Liver (tissue), 9 donors: ENCODE data around the gene LRRFIP1. TPM values are rescaled to one million over a fixed set of nuclear protein-coding genes. Genes with fewer than 3 reads are reported as not detected.

Source experiments
- DNase-seq: peaks from one replicate; pipeline ENCODE4 v3.0.0-alpha.2; 2017; ENCODE audit warnings: low spot score
- H3K27ac ChIP-seq, 2 donors: one replicate each; pipeline ENCODE4 v1.7.0; 2013; ENCODE audit warnings: inconsistent platforms in 2 of 2, low read length in 2 of 2, control low read depth in 1 of 2, low read depth in 1 of 2, mild to moderate bottlenecking in 1 of 2
- H3K27me3 ChIP-seq, 4 donors: one replicate each; pipeline versions ENCODE4 v1.6.1 to v1.7.0; 2013; ENCODE audit warnings: low read length in 3 of 4, inconsistent platforms in 1 of 4, mild to moderate bottlenecking in 1 of 4, moderate library complexity in 1 of 4; ENCODE audit not compliant: control insufficient read depth in 4 of 4, insufficient read depth in 4 of 4
- H3K36me3 ChIP-seq, 4 donors: one replicate each; pipeline versions ENCODE4 v1.6.1 to v1.7.0; 2013; ENCODE audit warnings: low read length in 3 of 4, mild to moderate bottlenecking in 3 of 4, low read depth in 1 of 4, moderate library complexity in 1 of 4; ENCODE audit not compliant: control insufficient read depth in 4 of 4, insufficient read depth in 3 of 4
- H3K4me1 ChIP-seq, 4 donors: one replicate each; pipeline versions ENCODE4 v1.6.1 to v1.7.0; 2013; ENCODE audit warnings: low read length in 3 of 4, mild to moderate bottlenecking in 3 of 4, moderate library complexity in 1 of 4; ENCODE audit not compliant: control insufficient read depth in 4 of 4, insufficient read depth in 4 of 4
- H3K4me3 ChIP-seq, 3 donors: one replicate each; pipeline versions ENCODE4 v1.6.1 to v1.7.0; 2013; ENCODE audit warnings: low read length in 3 of 3, control low read depth in 1 of 3, low read depth in 1 of 3, mild to moderate bottlenecking in 1 of 3
- H3K9ac ChIP-seq, 2 donors: one replicate each; pipeline ENCODE4 v1.7.0; 2013; ENCODE audit warnings: low read length in 2 of 2, mild to moderate bottlenecking in 2 of 2, moderate library complexity in 2 of 2, control low read depth in 1 of 2, low read depth in 1 of 2
- H3K9me3 ChIP-seq, 4 donors: one replicate each; pipeline versions ENCODE4 v1.6.1 to v1.7.0; 2013; ENCODE audit warnings: low read length in 3 of 4; ENCODE audit not compliant: control insufficient read depth in 4 of 4
- ATF3 ChIP-seq: IDR thresholded peaks from 2 replicates; pipeline ENCODE4 v1.6.1; 2016; ENCODE audit warnings: antibody characterized with exemption
- CTCF ChIP-seq: fragments of 150-350 bp; IDR thresholded peaks from 2 replicates; pipeline ENCODE4 v1.5.1; 2017; ENCODE audit warnings: improper control_type of control experiment, low read depth, low read length; ENCODE audit not compliant: missing input control
- EGR1 ChIP-seq, 2 donors: IDR thresholded peaks; 2 replicates each; pipeline ENCODE4 v1.6.1; 2016 to 2018; ENCODE audit warnings: antibody characterized with exemption in 2 of 2, low read depth in 2 of 2
- FOXA2 ChIP-seq: IDR thresholded peaks from 2 replicates; pipeline ENCODE4 v1.6.1; 2016; ENCODE audit warnings: antibody characterized with exemption
- GABPA ChIP-seq, 2 donors: IDR thresholded peaks in 1 of 2; conservative IDR thresholded peaks in 1 of 2; 2 replicates each; pipeline ENCODE4 v1.6.1; 2016; ENCODE audit warnings: antibody characterized with exemption in 2 of 2, mild to moderate bottlenecking in 1 of 2, moderate library complexity in 1 of 2
- HNF4A ChIP-seq, 2 donors: conservative IDR thresholded peaks; 2 replicates each; pipeline ENCODE4 v1.6.1; 2016; ENCODE audit warnings: antibody characterized with exemption in 2 of 2, mild to moderate bottlenecking in 2 of 2
- JUND ChIP-seq, 2 donors: IDR thresholded peaks; 2 replicates each; pipeline ENCODE4 v1.6.1; 2016; ENCODE audit warnings: antibody characterized with exemption in 2 of 2
- MAX ChIP-seq: IDR thresholded peaks from 2 replicates; pipeline ENCODE4 v1.6.1; 2016; ENCODE audit warnings: antibody characterized with exemption
- NR2F2 ChIP-seq: IDR thresholded peaks from 2 replicates; pipeline ENCODE4 v1.6.1; 2016; ENCODE audit warnings: antibody characterized with exemption
- RAD21 ChIP-seq, 2 donors: IDR thresholded peaks; 2 replicates each; pipeline ENCODE4 v1.6.1; 2016; ENCODE audit warnings: antibody characterized with exemption in 2 of 2, mild to moderate bottlenecking in 2 of 2
- REST ChIP-seq: IDR thresholded peaks from 2 replicates; pipeline ENCODE4 v1.6.1; 2016; ENCODE audit warnings: antibody characterized with exemption, mild to moderate bottlenecking
- RXRA ChIP-seq, 2 donors: IDR thresholded peaks; 2 replicates each; pipeline ENCODE4 v1.6.1; 2017 to 2018; ENCODE audit warnings: antibody characterized with exemption in 2 of 2, mild to moderate bottlenecking in 1 of 2
- SP1 ChIP-seq: IDR thresholded peaks from 2 replicates; pipeline ENCODE4 v1.6.1; 2018; ENCODE audit warnings: antibody characterized with exemption, mild to moderate bottlenecking
- TAF1 ChIP-seq: conservative IDR thresholded peaks from 2 replicates; pipeline ENCODE4 v1.6.1; 2016; ENCODE audit warnings: antibody characterized with exemption, mild to moderate bottlenecking
- YY1 ChIP-seq: IDR thresholded peaks from 2 replicates; pipeline ENCODE4 v1.6.1; 2016; ENCODE audit warnings: antibody characterized with exemption, mild to moderate bottlenecking
- ZBTB33 ChIP-seq: IDR thresholded peaks from 2 replicates; pipeline ENCODE4 v1.6.1; 2016; ENCODE audit warnings: antibody characterized with exemption
- WGBS: extraction: QIAGEN DNeasy Blood & Tissue Kit; methylation state at CpG from one replicate; pipeline ENCODE4 v1.1.7; 2013; 5-methylcytosine and 5-hydroxymethylcytosine counted together
- polyA plus RNA-seq, 2 donors: library from polyadenylated mRNA; stranded (reverse) in 1 of 2; unstranded in 1 of 2; fragments of 200-250 nt in 1 of 2; fragments of >200 nt in 1 of 2; fragmentation: Nextera tagmentation in 1 of 2; extraction: Ambion mirVana in 1 of 2; gene quantifications; one replicate each; pipeline versions ENCODE4 v1.2.1 to v1.2.3, GENCODE V29; 2013 to 2015
- total RNA-seq, 2 donors: library from RNA; depleted of rRNA; stranded (reverse); fragments of >200 nt; gene quantifications; one replicate each; pipeline ENCODE4 v1.2.3, GENCODE V29; 2014
- donor health status: healthy.
- donor health status: healthy.
- donor health status: healthy.
- donor health status: healthy.
- donor health status: healthy.

The LRRFIP1 gene
- total and polyA plus RNA-seq, 4 donors, result 13.3 to 56.1 (median 39.1) TPM

GRCh38 chr2:237597196-237598145, 29.9 kb upstream of the LRRFIP1 start (continued):
- TF ChIP-seq JUND (IDR thresholded peaks at IDR 0.05), result no peak
- no peak for TF ChIP-seq CTCF
- TF ChIP-seq RAD21 (IDR thresholded peaks at IDR 0.05), result no peak
- no peak for TF ChIP-seq GABPA (IDR thresholded peaks at IDR 0.05 in 1 of 2, conservative IDR thresholded peaks at IDR 0.05 in 1 of 2)
- no peak for TF ChIP-seq ZBTB33
- TF ChIP-seq MAX, result no peak

GRCh38 chr2:237598468-237599208, 28.7 kb upstream of the LRRFIP1 start:
- TF ChIP-seq RAD21 (IDR thresholded peaks at IDR 0.05) (no peak), NR2F2 (no peak), FOXA2 (no peak), ATF3 (no peak), EGR1 (IDR thresholded peaks at IDR 0.05; ENCODE audit: low read depth in 2 of 2) (no peak), REST (no peak), TAF1 (no peak), MAX (no peak), YY1 (no peak), RXRA (IDR thresholded peaks at IDR 0.05) (no peak), HNF4A (conservative IDR thresholded peaks at IDR 0.05) (no peak), SP1 (no peak), CTCF (no peak)
- Histone ChIP-seq H3K9me3 (no peaks in the 10 kb centered on the region), H3K9ac (no peak overlapping the region), H3K36me3 (no peaks in the 10 kb centered on the region), H3K4me1 (peaks cover 8 to 39% (median 16%) of the 10 kb centered on the region in 4 donors), H3K27me3 (no peaks in the 10 kb centered on the region), H3K27ac (no peak overlapping the region), H3K4me3 (no peak overlapping the region)
- 86% methylated on average over 14 of the region's 14 CpGs for WGBS
- no peak for DNase-seq
